NCI-H748 (cell line): Measurements from ENCODE around the gene GNB2.
A peak's percentile ranks its signal among the peaks of the same experiment; 100 is the strongest.

Experiments
- DNase-seq: peaks from one replicate; lab custom pipeline; 2025; ENCODE audit not compliant: unreplicated experiment; lab: John Stamatoyannopoulos, UW

The GNB2 gene

GRCh38 chr7:100673302-100673941 lies at the start of gene GNB2:
Gene GNB2 (plus strand): TSS chr7:100673740. CDS start chr7:100676266, 2,526 bp downstream.
- peak; percentile 100 for DNase-seq

DNA sequence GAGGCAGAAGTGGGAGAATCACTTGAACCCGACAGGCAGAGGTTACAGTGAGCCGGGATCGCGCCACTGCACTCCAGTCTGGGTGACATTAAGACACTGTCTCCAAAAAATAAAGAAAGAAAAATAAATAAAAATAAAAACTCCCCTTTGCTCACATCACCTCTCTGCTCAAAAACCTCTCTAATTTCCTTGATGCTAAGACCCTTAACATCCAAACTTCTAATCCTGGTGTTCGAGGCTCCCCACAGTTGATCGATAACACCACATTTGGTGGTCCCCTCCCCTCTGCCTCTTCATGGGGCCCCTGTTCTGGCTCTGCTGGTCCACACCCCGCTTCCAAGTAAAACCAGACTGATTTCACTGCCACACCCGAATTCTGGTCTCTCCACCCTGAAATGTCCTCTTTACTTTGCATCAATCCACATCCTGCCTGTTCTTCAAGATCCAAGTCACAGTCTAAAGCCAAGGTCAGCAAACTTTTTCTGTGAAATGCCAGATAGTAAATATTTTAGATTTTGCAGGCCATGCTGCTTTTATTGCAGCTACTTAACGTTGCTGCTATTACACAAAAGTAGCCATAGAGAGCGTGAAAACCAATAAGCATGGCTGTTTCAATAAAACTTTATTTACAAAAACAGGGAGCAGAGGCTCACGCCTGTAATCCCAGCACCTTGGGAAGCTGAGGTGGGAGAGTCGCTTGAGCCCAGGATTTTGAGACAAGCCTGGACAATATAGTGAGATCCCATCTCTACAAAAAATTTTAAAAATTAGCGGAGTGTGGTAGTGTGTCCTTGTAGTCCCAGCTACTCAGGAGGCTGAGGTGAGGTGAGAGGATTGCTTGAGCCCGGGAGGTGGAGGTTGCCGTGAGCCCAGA lies 49.4 kb upstream of the GNB2 start:
- DNase-seq = no peak

- no peak for DNase-seq
These were observed 47.5 kb upstream of the GNB2 start for GRCh38 chr7:100626055-100626454.

GRCh38 chr7:100626530-100627237 lies 46.9 kb upstream of the GNB2 start:
- peak; percentile 86 for DNase-seq

GRCh38 chr7:100627238-100627549 lies 46.3 kb upstream of the GNB2 start:
- no peak for DNase-seq

DNA sequence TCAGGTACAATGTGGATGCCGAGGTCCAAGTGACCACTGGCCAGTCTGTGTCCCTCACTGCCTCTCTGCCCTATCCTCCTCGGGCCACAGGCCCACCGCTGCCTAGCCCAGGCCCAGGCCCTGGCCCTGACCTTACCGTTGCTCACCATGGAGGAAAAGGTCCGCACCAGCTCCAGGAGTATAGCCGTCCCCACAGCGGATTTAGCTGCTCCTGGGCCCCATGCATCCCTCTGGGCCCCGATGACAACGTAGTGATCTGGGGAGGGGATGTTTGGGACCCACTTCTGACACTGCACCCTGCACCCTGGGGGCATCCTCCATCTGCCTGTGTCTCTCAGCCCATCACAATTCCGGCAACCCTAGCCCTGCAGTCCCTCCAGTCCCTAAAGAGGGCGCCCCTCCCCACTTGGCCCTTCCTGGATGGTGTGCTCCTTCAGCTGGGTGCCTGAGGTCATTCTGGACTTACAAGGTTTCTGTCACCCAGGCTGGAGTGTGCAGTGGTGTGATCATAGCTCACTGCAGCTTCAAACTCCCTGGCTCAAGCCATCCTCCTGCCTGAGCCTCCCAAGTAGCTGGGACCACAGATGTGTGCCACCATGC lies 44.3 kb upstream of the GNB2 start:
- peak; percentile 63 for DNase-seq

DNA sequence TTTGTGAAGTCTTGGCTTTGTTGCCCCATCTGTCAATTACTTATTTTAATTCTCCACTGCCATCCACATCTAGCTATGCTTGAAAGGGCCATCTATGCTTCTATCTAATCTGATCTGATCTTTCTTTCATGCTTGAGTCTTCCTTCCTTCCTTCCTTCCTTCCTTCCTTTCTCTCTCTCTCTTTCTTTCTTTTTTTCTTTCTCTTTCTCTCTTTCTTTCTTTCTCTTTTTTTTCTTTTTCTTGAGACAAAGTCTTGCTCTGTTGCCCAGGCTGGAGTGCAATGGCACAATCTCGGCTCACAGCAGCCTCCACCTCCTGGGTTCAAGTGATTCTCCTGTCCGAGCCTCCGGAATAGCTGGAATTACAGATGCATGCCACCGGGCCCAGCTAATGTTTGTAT lies 43.5 kb upstream of the GNB2 start:
- no peak for DNase-seq

GRCh38 chr7:100632951-100633717 lies 40.4 kb upstream of the GNB2 start:
- DNase-seq = peak; percentile 76

DNA sequence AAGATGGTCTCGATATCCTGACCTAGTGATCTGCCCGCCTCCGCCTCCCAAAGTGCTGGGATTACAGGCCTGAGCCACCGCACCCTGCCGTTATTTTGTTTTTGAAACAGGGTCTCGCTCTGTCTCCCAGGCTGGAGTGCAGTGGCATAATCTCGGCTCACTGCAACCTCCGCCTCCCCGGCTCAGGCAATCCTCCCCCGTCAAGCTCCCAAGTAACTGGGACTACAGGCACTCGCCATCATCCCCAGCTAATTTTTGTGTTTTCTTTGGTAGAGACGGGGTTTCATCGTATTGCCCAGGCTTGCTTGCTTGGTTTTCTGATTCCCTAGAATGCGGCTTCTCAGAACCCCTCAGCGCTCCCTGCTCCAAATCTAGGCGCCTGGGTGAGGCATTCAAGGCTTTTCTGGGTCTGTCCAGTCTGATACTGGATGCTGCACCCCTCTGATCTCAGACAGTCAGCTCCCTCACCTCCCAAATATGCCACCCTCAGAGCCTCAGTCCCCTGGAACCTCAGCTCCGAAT lies 33.5 kb upstream of the GNB2 start:
- no peak for DNase-seq

- DNase-seq = no peak
These were observed 32.8 kb upstream of the GNB2 start for GRCh38 chr7:100640517-100641440.

DNA sequence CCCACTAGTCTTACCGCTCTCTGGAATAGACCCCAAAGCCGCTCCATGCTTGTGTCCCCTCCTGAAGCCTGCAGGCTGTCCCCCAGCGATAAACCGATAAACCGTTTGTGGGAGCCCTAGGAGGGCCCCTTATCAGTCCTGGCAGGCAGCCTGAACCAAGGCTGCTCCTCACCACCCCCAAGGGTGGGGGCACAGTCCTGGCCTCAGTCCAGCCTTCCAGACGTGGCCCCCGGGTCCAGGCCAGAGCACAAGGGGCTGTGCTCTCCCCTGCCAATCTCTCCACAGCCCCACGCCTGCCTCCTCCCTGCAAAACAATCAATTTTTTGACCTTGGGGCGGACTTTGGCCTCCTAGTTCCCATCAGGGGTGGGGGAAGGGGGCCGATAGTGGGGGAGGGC lies 32.1 kb upstream of the GNB2 start, which contains the start of gene TFR2:
TFR2 (minus strand) TSS at position 90 of the 397 bp plus-strand sequence; CDS start at position 47, 43 bp downstream.
- DNase-seq = no peak

- no peak for DNase-seq
These were observed 31.5 kb upstream of the GNB2 start for GRCh38 chr7:100641860-100642533.

- no peak for DNase-seq
These were observed 31.0 kb upstream of the GNB2 start for GRCh38 chr7:100642534-100642907.

- no peak for DNase-seq
These were observed 23.5 kb upstream of the GNB2 start for GRCh38 chr7:100649826-100650565.

DNA sequence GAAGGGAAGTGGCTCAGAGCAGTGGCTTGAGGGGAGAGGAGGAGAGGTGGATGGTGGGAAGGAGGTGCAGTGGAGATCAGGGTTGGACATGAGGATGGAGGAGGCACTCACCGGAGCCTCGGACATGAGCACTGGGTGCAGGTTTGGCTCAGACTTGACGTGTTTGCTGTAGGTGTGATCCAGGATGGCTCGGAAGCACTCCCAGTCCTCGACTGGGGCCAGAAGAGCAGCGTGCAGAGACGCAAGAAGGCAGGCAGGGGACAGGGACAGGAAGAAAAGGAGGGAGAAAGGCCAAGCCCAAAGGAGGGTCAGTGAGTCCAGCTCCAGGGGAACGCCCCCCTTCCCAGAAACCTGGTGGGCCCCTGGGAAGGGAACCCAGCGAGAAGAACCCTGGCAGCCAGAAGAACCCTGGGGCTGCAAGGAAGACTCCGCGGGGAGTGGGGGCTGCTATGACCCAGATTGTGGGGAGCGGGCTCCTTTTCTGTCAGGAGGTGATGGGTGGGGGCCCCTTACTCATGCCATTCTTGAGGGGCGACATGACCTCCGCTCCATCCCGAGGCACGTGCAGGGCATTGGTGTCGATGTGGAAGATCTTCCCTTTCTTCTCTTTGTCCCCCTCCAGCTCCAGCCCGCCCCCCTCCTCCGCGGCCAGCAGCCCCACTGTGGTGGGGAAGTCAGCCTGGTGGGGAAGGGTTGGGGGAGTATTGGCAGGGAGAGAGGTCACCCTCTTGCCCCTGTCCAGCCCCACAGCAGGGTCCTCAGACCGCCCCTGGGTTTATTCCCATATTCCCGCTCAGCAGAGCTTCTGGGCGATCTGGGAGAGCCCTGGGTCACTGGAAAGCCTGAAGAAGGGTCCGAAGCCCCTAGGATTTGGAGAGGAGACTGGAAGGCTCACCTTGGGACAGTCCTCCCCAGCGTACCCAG lies 18.4 kb upstream of the GNB2 start:
- no peak for DNase-seq

DNA sequence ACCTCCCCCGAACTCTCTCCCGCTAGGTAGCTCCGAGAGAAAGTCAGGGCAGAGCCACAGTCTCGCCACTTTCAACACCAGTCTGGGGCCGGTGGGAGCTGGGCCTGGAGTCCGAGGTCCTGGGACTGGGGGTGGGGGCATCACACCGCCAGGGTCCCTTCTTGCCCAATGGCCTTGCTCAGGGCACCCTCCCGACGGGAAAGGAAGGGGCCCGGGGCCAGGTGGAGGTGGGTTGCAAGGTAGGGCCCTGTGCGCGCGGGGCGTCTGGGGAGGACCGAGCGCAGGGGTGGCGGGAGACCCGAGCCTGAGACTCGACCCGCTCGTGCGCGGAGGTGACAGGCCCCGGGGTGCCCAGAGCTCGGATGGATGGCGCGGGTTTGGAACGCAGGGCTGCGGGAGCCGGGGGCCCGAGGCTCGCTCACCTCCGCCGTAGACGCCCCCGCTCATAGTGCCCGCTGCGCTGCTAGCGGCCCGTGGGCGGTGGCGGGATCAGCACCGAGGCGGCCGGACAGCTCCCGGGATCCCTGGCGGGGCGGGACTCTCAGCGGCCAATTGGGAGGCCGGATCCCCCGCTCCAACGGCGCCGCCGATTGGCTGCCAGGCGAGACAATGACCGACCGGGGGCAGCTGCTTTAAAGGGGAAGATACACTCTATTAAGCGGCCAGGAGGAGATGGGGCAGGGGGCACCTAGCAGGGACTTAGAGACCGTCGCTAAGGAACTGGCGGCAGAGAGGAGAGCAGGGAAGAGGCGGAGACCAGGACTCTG lies 17.4 kb upstream of the GNB2 start, which contains the start of gene ACTL6B:
ACTL6B (minus strand) TSS at position 541 of the 767 bp plus-strand sequence; CDS start at position 447, 94 bp downstream.
- DNase-seq = peak; percentile 90
